HG03432 (cell line): ENCODE results near the gene FAM83E.

Source experiments
- ATAC-seq: cut with Tn5 transposase; IDR thresholded peaks from one replicate; pipeline ENCODE4 v1.9.1; 2021; ENCODE audit warnings: mild to moderate bottlenecking, moderate library complexity; ENCODE audit not compliant: unreplicated experiment

FAM83E gene

DNA sequence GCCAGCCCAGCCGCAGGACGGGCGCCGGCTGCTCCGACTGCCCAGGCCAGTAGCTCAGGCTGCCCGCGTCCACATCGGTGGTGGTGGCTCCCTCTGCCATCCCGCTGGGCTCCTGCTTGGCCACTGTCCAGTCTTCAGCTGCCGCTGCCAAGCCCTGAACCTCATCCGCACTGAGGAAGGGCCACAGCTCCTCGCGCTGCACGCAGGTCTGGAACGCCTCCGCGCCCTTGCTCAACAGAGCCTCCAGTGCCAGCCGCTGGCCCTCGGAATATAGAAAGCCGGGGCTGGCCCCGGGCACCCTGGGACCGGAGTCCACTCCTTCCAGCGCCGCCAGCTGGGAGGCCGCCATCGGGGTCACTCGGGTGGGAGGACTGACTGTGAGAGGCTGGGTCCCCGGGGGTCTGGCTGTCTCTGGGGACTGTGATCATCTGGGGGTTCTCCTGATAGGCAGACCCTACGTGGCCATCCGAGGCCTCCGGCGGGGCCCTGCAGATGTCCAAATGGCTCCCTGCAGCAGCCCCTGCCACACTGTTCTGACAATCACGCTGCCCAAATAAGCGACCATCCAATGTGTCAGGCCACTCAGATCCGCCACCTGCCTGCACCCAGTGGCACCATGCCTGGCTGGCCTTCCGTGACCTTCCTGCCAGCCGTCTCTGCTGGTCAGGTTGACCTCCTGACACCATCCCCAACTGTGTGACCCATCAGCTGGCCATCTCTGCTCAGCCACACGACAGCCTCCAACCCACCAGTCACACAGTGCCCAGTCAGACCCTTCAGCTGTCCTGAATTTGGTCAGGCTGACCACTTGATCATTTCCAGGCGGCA lies 1.6 kb downstream of the FAM83E start:
- ATAC-seq, result no peak

DNA sequence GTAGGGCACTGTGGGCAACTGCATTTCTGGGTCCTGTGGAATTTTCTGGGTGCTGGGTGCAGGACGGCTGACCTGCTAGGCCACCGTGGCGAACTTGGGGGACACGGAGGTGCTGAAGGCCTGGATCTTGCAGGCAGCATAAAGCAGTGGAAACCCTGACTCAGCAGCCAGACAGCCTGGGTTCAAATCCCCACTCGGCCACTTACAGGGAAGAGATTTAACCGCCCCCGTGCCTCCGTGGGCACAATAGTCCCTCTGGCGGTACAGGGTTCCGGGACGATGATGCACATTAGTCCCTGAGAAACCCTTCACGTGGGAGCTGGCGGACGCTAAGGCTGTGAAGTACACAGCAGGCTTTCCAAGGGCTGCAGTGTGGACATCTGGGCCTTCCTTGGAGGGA lies 3.0 kb downstream of the FAM83E start:
- ATAC-seq, result no peak

DNA sequence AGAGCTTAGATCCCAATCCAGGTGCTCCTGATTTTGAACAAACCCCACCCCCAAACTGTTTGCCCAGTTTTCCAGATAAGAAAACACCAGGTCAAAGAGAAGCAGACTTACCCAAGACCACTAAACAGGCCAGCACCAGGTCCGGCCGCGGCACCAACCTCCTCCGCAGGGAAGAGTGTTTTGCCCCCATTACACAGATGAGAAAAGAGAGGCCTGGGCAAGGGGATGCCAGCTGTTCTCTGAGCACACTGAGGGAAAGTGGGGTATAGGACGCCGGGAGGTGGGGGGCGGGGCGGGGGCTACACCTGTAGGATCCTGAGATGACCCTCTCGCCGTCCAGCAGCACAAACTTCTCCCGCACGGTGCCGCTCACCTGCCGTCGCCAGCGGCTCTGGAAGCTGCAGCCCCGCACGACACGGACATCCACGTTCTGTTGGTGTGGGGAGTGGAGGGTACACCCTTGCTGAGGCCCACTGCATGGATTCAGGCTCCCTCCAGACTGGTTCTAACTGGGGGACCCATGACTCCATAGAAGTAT lies 5.2 kb downstream of the FAM83E start:
- ATAC-seq, result no peak

DNA sequence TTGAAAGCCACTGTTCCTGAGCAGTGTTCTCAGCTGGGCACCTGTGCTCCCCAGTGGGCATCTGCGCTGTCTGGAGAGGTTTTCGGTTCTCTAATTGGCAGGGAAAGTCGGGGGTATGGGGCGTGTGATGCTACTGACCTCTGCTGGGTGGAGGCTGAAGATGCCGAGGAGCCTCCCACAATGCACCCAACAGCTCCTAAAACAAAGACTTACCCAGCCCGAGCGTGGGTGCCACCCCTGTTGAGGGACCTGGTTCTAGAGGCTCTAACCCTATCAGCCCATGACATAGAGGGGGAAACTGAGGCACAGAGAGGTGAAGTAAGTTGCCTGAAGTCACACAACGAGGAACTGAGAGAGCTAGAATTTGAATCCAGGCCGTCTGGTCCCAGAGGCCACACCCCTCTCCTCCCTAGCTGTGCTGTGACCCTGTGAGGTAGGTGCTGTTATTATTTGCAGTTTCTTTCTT lies 6.0 kb downstream of the FAM83E start:
- peak; percentile 50 for ATAC-seq

DNA sequence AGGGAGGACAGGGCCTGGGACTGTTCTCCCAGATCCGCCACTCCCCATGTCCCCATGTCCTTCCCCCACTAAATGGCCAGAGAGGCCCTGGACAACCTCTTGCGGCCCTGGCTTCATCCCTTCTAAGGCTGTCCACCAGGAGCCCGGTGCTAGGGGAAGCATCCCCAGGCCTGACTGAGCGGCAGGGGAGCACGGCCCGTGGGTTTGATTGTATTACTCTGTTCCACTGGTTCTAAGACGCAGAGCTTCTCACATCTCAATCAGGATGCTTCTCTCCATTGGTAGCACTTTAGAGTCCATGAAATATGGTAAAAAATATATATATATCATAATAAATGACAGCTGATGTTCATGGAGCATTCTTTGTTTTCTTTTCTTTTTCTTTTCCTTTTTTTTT lies 7.5 kb downstream of the FAM83E start:
- ATAC-seq, result no peak

DNA sequence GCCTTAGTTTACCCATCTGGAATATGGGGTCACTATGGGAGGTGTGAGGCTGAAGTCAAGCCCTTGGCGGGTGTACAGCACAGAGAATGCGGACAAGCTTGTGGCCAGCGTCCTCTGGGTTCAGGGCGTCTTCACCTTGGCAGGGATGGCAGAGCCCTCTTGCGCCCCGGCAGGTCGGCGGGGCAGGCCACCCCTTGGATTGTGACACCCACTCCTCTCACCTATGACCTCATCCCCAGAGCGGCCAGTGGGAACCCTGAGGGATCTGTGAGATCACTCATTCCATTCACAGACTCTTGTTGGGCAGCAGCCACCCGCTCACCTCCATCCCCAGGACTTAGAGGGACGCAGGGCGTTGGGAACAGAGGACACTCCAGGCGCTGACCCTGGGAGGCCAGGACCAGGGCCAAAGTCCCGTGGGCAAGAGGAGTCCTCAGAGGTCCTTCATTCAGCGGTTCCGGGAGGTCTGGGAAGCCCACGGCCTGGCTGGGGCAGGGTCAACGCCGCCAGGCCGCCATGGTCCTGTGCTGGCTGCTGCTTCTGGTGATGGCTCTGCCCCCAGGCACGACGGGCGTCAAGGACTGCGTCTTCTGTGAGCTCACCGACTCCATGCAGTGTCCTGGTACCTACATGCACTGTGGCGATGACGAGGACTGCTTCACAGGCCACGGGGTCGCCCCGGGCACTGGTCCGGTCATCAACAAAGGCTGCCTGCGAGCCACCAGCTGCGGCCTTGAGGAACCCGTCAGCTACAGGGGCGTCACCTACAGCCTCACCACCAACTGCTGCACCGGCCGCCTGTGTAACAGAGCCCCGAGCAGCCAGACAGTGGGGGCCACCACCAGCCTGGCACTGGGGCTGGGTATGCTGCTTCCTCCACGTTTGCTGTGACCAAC lies 8.2 kb downstream of the FAM83E start, which contains the start of gene SPACA4:
TSS of gene SPACA4 (plus strand) at position 280 of the 896 bp plus-strand sequence. CDS start at position 517, 237 bp downstream.
- no peak for ATAC-seq

DNA sequence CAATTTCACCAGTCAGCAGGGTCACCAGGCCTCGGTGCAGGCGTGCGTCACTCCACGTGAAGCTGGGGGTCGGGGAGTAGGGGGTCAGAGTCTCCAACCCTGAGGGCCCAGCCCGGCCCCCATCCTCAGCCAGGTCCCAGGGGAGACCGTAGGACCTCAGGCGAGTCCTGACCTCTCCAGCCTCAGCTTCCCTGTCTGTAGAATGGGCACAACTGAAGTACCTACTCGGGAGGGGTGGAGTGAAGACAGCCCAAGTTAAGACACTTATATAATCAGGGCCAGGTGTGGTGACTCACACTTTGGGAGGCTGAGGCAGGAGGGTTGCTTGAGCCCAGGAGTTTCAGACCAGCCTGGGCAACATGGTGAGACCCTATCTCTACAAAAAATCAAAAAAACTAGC lies 11.0 kb downstream of the FAM83E start:
- no peak for ATAC-seq

DNA sequence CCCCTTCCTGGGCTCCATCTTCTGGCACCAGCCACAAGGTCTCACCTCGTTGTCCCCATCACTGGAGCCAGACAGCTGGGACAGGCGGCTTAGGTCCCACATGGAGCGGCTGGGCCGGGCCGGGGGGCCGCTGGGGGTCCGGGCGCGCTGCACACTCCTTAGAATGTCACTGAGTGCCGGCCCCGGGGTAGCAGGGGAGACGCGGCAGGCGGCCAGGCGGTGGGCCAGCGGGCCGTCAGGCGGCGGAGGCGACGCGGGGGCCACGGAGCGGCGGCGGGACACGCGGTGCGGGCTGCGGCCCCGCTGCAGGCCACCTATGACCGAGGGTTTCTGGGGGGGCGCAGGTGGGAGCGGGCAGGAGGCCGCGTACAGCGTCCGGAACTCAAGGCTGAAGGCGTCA lies 11.4 kb downstream of the FAM83E start:
- no peak for ATAC-seq

DNA sequence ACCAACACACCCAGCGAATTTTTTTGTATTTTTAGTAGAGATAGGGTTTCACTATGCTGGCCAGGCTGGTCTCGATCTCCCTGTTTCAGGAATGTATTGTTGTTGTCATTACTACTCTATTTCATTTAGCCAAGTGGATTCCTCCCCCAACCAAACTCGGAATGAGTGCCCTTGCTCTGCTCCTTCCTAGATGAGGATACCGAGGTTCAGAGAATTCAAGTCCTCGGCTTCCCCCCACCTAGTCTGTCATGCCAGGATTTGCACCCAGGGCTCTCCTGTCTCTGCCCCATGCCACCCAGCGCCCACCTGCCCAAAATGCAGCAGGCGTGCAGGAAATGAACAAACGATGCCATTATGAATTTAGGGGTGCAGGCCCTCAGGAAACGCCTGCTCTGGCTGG lies 11.9 kb downstream of the FAM83E start:
- ATAC-seq, result no peak

DNA sequence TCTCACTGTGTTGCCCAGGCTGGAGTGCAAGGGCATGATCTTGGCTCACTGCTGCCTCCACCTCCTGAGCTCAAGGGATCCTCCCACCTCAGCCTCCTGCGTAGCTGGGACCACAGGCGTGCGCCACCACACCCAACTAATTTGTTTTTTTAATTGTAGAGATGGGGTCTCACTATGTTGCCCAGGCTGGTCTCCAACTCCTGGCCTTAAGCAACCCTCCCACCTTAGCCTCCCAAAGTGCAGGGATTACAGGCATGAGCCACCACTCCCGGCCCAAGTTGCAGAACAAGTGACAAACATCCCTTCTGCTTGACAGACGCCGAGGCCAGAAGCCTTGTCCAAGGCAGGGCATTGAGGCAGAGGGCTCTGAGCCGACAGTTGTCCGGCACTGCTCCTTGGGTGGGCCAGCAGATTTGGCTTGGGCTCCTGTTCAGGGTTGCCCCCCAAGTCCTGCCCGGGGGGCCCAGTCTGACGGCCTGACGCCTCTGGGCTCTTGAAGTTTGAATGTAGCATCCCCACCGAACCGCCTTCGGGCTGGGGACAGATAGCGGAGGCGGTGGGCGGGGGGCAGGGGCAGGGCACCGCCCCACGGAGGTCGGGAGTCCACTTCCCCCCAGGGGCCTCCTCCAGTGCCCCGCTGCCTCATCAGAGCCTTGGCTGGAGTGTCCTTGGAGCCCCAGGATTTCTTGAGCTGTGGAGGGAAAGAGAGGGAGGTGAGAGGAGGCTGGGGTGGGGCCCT lies 14.0 kb downstream of the FAM83E start:
- no peak for ATAC-seq

DNA sequence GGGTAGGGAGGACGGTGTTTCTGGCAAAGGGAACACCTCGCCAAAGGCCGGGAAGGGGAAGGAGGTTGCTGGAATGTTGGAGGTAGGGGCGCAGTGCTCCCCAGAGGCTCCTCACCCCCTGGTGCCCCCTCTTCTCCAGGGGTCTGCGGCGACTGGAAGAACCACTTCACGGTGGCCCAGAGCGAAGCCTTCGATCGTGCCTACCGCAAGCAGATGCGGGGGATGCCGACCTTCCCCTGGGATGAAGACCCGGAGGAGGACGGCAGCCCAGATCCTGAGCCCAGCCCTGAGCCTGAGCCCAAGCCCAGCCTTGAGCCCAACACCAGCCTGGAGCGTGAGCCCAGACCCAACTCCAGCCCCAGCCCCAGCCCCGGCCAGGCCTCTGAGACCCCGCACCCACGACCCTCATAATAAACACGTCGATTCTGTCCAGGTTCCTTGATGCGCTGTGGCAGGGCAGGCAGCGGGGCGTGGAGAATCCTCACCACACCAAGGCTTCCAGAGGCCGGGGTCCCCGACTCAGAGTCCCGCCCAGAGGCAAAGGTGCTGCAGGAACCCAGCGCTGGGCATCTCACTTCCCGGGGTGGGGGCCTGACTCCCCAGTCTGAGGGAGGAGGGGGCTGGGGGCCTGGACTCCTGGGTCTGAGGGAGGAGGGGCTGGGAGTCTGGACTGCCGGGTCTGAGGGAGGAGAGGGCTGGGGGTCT lies 15.7 kb downstream of the FAM83E start:
- ATAC-seq, result no peak

DNA sequence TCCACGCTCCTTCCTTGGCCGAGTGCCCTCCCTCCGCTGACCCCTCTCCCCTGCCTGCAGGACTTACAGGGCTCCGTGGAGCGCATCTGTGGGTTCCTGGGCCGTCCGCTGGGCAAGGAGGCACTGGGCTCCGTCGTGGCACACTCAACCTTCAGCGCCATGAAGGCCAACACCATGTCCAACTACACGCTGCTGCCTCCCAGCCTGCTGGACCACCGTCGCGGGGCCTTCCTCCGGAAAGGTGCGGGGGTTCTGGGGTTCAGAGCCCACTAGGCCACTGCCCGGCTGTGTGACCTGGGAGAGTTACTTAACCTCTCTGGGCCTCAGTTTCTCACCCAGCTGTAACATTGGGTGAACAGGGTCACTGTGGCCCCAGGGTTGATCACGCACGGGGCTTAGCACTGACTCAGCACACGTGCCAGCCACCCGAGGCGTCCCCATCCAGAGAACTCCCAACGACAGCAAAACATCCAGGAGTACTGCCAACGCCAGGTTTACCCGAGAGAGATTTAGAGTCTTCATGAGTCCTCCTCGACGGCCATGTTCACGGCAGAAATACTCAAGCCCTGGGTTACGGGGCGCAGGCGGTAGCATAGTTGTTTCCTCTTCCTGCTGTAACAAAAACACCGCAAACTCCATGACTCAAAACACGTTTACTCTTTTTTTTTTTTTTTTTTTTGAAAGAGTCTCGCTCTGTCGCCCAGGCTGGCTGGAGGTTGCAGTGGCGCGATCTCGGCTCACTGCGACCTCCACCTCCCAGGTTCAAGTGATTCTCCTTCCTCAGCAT lies 18.0 kb downstream of the FAM83E start:
- ATAC-seq, result no peak

DNA sequence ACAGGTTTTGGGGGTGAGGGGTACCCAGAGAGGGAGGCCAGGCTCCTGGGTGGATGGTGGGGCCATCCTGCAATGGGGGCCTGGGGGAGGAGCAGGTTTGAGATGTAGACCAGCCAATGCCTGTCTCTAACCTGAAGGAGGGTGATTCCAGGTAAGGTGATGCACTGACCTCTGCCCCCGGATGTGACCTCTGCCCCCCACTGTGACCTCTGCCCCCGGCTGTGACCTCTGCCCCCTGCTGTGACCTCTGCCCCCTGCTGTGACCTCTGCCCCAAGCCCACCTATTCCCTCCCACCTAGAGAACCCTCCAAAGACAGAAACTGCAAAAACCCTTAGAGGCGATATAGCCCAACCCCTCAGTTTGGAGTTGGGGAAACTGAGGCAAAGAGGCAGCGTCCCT lies 18.6 kb downstream of the FAM83E start:
- ATAC-seq, result no peak

DNA sequence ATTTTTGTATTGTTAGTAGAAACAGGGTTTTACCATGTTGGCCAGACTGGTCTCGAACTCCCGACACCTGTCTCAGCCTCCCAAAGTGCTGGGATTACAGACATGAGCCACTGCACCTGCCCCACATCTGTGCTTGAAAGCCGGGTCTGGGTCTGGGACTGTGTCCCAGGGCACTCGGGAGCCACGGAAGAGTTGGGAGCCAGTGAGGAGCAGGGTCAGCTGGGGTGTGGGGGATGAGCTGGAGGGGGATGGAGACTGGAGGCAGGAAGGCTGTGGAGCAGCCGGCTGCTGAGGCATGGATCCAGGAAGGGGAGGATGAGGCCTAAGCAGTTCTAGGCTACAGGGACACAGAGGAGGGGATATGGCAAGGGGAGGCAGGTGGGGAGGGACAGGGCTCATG lies 19.0 kb downstream of the FAM83E start:
- no peak for ATAC-seq

DNA sequence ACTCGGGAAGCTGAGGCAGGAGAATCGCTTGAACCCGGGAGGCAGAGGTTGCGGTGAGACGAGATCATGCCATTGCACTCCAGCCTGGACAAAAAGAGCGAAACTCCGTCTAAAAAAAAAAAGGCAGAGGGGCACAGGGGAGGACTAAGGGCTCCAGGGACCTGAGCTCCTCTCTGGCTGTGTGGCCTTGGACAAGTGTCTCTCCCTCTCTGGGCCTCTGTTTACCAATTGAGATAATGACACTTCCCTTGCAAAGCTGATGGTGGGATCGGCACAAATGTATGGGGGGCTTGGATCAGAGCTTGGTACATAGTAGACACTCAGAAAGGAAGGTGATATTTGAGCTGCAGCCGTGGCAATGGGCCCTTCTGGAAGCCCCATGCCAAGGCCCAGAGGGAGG lies 19.7 kb downstream of the FAM83E start:
- no peak for ATAC-seq

DNA sequence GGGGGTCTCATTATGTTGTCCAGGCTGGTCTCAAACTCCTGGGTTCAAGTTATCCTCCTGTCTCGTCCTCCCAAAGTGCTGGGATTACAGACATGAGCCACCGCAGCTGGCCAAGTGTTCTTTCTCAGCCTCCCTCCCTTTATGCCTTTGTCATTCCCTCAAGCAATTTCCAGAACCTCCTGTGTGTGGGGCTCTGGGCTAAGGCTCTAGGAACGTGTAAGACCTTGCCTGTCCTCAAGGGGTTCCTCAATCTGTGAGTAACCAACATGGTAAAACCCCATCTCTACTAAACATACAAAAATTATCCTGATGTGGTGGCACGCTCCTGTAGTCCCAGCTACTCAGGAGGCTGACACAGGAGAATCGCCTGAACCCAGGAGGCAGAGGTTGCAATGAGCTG lies 23.9 kb downstream of the FAM83E start:
- no peak for ATAC-seq

DNA sequence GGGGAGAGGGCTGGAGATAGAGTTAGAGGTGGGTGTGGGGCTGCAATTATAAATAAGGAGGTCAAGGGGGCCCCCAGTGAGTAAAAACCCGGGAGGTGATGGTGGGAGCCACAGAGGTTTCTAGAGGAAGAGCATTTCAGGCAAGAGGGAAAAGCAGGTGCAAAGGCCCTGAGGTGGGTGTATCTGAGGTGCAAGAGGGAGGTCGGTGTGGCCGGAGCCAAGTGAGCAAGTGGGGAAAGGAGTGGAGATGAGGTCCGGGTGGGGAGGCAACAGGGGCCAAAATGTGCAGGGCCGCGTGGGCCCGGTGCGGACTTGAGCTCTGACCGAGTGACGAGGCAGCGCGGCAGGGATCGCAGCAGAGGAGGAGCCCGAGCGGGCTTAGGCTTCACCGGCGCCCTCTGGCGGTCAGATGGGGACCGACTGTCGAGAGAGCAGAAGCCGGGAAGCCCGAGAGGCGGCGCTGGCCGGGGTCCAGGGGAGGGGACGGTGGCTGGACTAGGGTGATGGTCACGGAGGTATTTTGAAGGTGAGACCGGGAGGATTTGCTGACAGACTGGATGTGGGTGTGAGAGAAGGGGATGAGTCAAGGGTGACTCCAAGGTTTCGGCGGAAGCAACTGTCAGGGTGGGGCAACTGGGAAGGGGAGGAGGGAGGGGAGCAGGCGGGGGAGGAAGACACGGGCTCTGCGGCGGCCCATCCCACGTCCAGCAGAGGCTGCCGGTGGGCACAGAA lies 26.0 kb downstream of the FAM83E start:
- no peak for ATAC-seq

DNA sequence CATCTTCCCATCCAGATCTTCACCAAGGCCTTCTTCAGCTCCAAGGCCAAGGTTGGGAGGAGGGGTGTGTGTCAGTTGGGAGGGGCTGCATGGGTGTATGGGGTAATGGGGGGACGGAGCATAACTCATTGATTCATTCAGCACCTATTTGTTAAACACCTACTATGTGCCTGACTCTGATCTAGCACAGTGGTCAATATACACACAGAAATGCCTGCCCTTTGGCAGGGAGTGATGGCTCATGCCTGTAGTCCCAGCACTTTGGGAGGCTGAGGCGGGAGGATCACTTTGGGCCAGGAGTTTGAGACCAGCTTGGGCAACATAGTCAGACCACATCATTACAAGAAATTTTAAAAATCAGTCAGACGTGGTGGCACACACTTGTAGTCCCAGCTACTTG lies 27.5 kb downstream of the FAM83E start:
- ATAC-seq, result no peak

DNA sequence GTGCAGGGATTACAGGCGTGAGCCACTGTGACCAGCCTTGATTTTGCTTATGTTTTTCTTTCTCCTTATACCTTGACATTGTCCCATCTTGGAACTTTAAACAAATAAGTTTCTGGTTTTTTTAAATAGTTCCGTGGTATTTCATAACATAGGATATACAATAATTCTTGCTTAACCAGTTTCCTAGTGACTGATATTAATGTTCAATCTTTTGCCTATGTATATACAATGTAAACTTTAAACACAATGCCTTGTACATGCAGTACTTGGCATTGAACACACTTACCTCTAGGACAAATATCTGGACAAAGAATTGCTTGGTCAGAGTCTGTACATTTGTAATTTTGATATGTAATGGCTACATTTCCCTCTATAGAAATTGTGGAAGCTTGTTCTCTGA lies 32.7 kb downstream of the FAM83E start:
- ATAC-seq, result no peak
